HG03521 (cell line): Measurements from ENCODE around the gene LIMCH1.
"Not testable (repeated sequence)": the region's sequence is repeated elsewhere in the genome, so short reads cannot be mapped to it uniquely, and the experiment has no call there.

ENCODE experiments used
- ATAC-seq: cut with Tn5 transposase; IDR thresholded peaks from one replicate; pipeline ENCODE4 v1.9.1; 2021; ENCODE audit warnings: mild to moderate bottlenecking, moderate library complexity; ENCODE audit not compliant: unreplicated experiment

LIMCH1 gene

DNA sequence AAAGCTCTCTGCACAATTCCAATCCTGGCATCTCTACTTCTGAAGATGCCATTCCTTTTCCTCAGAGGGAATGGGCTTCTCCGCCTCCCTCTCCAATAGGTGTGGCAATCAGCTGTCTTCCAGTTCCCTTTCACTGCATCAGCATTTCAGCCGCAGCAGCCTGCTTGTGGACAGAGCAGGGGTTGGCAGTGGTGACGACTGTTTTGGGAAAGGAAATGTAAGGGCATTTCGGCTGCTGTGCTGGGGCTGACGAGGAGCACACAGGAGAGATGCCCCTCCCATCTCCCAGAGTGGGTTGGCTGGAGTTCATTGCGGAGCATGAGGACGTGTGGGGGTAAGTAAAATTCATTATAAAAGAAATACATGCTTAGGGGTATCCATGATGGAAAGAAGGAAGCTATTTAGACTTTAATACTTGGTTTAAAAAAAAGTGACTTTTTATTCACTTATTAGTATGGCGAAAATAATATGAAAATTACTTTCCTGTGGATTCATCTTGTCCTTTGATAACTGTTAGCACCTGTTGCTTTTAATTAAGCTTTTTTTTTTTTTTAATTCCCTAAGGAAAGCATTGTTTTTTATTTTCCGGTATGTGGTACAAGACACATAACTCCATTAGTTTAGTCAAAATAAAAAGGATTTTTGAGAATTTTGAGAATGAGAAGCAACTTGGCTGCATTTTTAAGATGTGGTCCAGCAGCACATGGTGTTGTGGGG, at the start of gene LIMCH1:
Gene LIMCH1 (plus strand): TSS at position 141 of the 717 bp plus-strand sequence. CDS start 67,839 bp downstream, outside the sequence.
- ATAC-seq = no peak

DNA sequence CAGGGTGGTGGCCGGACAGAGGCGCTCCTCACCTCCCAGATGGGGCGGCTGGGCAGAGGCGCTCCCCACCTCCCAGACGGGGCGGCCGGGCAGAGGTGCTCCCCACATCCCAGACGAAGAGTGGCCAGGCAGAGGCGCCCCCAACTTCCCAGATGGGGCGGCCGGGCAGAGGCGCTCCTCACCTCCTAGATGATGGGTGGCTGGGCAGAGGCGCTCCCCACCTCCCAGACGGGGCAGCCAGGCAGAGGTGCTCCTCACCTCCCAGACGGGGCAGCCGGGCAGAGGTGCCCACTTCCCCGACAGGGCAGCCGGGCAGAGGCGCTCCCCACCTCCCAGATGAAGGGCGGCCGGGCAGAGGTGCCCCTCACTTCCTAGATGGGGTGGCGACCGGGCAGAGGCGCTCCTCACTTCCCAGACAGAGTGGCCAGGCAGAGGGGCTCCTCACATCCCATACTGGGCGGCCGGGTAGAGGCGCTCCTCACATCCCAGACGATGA, 46.8 kb upstream of the LIMCH1 start:
- ATAC-seq = not testable (repeated sequence)

DNA sequence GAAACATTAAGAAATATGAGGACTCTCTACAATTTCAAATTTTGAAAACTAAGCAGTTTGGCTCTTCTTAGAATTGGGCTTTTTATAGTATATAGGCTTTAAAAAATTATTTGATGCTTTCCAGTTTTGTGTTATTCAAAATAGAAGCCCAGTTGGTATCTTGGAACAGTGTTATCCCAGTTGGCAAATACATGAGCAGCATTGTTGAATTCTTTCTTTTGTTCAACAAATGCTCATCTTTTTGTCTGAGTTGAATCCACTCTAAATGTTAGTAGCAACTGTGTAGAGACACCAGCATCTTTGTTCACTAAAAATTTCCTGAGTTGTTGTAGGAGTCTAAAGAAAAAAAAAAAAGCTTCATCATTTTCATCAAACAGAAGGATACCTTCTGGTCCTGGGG, 41.0 kb upstream of the LIMCH1 start:
- no peak for ATAC-seq

DNA sequence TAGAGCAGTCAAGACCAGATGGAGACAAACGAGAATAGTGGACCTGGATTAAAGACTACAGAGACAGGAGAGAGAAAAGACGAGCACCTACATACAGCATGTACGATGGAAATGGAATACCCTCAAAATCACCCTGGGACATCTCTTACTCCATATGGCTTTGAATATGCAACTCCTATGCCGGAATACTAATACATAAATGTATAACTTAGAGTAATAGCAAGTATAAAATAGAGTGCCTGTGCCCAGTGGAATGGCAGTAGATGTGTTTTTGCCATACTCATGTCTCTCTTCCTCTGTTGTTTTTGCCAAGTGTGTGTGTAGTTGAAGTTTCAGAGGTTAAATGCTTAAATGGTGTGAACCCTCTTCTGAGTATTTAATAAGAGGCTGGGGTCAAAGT, 39.8 kb upstream of the LIMCH1 start:
- ATAC-seq = no peak

DNA sequence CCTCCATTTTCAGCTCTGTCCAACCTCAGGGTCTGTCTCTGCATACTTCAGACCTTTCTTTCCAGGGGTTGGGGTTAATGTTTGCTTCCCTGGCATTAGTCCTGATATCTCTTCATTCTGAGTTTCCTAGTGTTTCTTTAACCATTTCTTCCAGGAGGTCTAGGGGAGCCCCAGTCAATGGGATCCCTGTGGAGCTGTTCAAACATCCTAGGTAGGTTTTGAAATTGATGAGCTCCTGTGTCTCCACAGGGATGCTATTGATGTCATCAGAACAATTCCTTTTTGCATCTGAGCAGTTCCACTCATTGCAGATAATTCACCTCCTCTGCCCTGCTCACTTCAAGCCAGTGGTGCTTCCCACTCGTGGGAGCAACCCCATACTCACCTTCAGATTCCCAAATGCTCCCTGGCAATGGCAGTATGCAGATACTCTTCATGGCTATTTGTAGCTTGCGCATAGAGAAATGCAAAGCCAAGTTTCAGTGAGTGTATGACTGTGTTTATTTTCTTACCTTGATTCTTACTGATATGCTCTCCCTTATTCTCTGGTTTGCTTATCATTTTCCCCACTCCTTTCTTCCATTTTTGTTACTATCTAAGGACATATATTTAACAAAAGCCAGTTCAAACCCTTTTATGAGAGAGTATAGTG, 33.7 kb upstream of the LIMCH1 start:
- ATAC-seq = no peak

DNA sequence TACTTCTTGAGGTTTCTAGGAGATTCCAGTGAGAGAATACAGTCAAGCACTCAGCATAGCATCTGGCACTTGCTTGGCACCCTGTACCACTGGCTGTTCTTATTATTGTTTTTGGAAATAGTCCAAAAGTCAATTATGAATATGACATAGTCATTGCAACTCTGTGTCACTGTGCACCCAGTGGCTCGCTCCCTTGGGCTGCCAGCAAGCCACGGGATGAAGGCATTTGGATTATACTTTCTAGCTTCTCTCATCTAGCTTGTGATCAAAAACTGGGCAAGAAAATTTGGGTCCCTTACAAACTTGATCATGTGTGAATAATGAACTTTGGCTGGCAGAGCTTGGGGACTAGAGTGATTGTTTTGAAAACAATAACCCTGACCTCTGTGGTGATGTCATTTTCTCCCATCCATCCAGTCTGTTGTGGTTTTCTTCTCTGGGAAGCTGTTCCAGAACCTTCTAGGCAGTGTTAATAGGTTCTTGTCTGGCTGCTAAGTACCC, 32.7 kb upstream of the LIMCH1 start:
- ATAC-seq = no peak

DNA sequence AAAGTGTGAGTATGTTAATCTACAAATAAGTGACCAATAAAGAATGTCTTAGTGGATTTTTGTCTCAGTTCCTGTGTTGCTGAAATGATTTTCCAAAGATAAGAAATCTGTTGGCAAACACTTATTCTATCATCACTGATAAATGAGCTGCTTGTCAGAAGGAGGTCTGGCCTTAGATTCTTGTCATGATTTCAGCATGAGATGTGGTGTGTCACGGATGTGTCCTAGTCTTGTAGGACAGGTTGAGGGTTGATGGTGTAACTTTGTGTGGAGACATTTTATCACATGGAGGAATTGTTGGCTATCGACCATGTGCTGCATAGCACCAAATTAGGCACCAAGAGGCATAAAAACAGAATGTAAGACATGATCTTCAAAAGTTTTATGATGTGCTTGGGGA, 31.8 kb upstream of the LIMCH1 start:
- no peak for ATAC-seq

- ATAC-seq = no peak
These were observed 30.5 kb upstream of the LIMCH1 start for GRCh38 chr4:41507291-41507947.

DNA sequence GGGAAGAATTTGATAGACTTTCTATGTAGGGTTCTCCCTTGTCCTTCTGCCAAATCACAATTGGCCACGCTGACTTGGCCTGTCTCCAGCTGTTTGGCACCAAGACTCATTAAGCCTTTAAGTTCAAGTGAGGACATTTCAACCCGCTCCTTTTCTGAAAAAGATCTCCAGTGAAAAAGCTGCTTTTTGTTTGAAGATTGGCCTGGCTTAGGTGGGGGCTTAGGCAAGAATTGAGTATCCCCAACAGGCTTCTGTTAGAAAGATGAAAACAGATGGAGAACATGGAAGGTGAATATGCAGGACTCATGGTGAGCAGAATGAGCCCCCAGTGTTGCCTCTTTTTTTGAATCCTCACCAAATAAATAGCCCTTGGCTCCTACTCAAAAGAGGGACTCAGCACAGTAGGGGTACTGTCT, 28.5 kb upstream of the LIMCH1 start:
- ATAC-seq = no peak

DNA sequence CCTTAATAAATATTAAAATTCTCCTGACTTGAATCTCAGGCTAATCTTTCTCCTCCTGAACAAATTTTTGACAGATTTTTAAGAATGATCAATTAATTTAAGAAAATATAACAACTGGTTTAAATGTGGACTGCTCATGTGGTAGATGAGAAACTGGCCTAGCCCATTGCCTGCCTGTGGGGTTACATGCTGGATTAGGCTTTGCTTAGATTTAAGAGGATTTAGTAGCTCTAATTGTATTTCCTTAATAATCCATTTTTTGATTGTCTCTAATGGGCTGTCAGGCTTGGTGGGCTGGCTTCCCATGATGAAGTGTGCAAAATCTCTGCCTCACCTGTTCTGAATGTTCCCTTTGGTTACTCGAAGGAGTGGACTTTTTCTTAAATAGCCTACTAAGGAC, 27.8 kb upstream of the LIMCH1 start:
- ATAC-seq = no peak

- ATAC-seq = no peak
These were observed 25.8 kb upstream of the LIMCH1 start for GRCh38 chr4:41512136-41512535.

DNA sequence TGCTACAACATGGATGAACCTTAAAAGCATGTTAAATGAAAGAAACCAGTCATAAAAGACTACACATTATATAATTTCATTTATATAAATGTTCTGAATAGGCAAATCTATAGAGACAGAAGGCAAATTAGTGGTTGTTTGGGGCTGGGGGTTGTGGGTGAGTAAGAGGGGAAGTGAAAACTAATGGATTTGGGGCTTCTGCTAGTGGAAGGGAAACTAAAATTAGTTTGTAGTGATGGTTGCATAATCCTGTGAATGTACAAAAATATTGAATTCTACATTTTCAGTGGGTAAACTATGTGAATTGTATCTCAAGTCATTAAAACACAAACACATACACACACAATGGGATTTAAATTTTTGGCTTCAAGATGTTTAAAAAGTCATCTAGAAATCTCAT, 25.4 kb upstream of the LIMCH1 start:
- ATAC-seq = no peak

DNA sequence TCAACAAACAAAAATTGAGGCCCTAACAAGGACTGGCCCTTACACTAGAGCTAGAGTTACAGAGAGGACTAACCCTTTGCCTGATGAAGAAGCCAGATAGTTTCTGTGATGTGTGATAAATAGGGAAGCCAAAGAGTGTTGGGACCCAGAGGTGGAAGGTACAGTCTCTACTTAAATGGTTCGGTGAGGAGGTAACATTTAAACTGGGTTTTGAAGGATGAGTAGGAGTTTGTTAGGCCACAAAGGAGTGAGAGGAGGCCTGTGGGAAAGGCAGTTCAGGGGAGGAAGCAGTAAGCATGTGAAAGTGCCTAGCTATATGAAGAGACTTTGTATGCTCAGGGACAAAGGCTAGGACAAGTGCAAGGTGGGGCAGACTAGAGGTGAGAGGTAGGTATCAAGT, 23.8 kb upstream of the LIMCH1 start:
- no peak for ATAC-seq

- ATAC-seq = no peak
These were observed 23.0 kb upstream of the LIMCH1 start for GRCh38 chr4:41514766-41515481.

GRCh38 chr4:41517121-41517520, 20.8 kb upstream of the LIMCH1 start:
- no peak for ATAC-seq

- ATAC-seq = no peak
These were observed 20.2 kb upstream of the LIMCH1 start for GRCh38 chr4:41517747-41518146.

DNA sequence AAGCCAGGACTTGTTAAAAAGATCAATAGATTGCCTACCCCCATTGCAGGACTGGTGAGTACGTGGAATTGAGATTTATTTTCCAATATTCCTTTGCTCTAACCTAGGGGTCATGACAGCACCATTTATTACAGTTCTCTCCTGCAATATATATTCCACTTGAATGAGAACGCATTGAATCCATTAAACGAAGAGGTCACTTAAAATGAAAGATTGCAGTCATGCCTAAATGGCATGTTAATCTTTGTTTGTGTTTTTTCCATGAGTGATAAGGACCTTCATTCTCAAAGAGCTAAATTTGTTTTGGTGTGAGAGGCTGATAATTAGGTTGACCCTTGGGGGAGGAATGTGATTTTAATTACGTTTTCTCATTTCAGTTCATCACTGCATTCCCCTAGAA, 13.5 kb upstream of the LIMCH1 start:
- no peak for ATAC-seq

GRCh38 chr4:41525129-41525528, 12.8 kb upstream of the LIMCH1 start:
- no peak for ATAC-seq

GRCh38 chr4:41526628-41527027, 11.3 kb upstream of the LIMCH1 start:
- ATAC-seq = no peak

- ATAC-seq = no peak
These were observed 9.3 kb upstream of the LIMCH1 start for GRCh38 chr4:41528512-41529205.

DNA sequence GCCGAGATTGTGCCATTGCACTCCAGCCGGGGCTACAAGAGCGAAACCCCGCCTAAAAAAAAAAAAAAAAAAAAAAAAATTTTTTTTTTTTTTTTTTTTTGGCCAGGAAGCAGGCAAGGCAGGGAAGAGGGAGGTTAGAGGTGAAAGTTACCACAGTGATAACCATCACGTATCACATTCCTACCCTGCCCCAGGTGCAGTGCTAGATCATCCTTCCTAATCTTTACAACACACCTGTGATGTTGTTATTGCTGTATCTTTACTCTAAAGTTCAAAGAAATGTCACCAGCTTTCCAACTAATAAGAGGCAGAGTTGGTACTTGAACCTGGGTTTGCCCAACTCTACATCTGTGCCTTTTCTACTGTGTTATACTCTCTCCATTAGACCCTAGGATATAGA, 7.2 kb upstream of the LIMCH1 start:
- no peak for ATAC-seq
